Thyroid gland (tissue), 4 donors: Measurements from ENCODE around the gene CHMP4B.

Source experiments
- CTCF ChIP-seq, 6 experiments: fragments of 200-600 bp in 3 of 6; fragments of 450-650 bp in 3 of 6; sonication (generic) in 3 of 6; IDR thresholded peaks; one replicate each; pipeline ENCODE4 v1.5.1; 2016 to 2019; ENCODE audit warnings: antibody characterized with exemption in 6 of 6, mild to moderate bottlenecking in 2 of 6, inconsistent platforms in 1 of 6, moderate library complexity in 1 of 6
- POLR2A ChIP-seq, 2 donors: fragments of 450-650 bp; IDR thresholded peaks; one replicate each; pipeline ENCODE4 v1.6.1; 2017; ENCODE audit warnings: antibody characterized with exemption in 2 of 2, mild to moderate bottlenecking in 2 of 2, moderate library complexity in 1 of 2

- no peak for TF ChIP-seq CTCF (IDR thresholded peaks at IDR 0.05)
- TF ChIP-seq POLR2A (IDR thresholded peaks at IDR 0.05): no peak
Observed at GRCh38 chr20:33838035-33838864, 27.1 kb downstream of the CHMP4B start.
